MM.1S (cell line): Measurements from ENCODE around the gene ATF7.

Experiments used
- CTCF ChIP-seq: fragments of 300-600 bp; sonication (generic); IDR thresholded peaks from 2 replicates; pipeline ENCODE4 v1.5.1; 2016; ENCODE audit warnings: antibody characterized with exemption, low read length, mixed read lengths
- EZH2 ChIP-seq: fragments of 300-600 bp; sonication (generic); optimal IDR thresholded peaks from 2 replicates; pipeline ENCODE3; 2017; ENCODE audit warnings: low read depth, mild to moderate bottlenecking, antibody characterized with exemption, low read length, mixed read lengths
- EZH2phosphoT487 ChIP-seq: fragments of 300-600 bp; sonication (generic); IDR thresholded peaks from 2 replicates; pipeline ENCODE4 v1.6.1; 2018; ENCODE audit warnings: antibody characterized with exemption, low read length

GRCh38 chr12:53670308-53670707, 44.1 kb upstream of the ATF7 start:
- TF ChIP-seq CTCF (no peak), EZH2 (no peak), EZH2phosphoT487 (no peak)
